ENCODE measurements around the gene SYNDIG1.

The SYNDIG1 gene

DNA sequence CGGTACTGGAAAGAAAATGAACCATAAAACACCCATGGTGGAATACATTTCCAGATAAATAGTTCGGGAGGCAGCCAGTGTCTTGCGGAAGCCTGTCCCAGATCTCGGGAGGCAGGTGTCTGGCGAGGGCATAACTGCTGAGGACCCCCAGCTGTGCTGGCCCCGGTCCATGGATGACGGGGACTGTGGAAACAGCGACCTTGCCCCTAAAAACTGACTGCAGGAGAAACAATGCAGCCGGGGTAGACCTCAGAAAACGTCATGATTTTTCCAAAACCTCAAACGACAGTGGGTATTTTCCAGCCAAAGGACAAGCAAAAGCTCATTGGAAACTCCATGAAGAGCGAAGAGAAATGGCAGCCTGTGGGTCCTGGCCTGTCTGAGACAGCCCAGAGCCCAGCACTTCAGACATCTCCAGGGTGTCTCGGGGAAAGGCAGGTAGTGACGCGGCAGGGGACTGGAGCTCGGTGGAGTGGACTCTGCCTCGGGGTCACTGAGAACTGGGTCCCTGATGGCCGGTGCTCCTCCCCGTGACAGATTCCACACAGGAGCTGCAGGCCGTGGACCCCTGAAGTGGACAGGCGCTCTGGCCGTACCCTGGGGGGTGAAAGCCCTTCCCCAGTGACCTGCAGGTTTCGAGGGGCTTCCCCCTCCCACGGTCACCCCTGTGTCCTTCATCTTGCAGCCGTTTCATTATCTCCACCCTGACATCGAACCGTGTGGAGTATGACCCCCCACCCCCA, 188.6 kb downstream of the SYNDIG1 start:
- DNase-seq (ENCODE audit: low read depth in 2 of 2) = no peak

GRCh38 chr20:24658920-24659660, 189.7 kb downstream of the SYNDIG1 start:
- no peak for DNase-seq (ENCODE audit: low read depth in 2 of 2)

DNA sequence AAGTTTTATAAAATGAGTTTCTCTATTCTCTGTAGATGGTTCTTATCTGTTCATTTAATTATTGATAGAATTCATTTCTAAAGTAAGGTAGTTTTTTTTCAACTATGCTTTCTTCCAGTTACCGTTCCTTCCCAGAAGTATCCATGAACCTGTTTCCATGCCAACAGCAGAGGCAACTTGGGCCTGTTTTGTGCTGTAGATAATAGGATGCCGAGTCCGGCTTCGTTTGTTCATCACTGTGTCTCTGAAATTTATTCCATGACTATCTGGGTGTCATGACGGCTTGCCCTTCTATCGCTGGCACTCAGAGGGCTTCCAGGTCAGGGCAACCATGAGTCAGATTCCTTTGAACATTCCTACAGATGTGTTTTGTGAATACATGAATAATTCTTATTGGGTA, 190.4 kb downstream of the SYNDIG1 start:
- DNase-seq (ENCODE audit: low read depth in 2 of 2) = no peak

GRCh38 chr20:24660651-24661050, 191.2 kb downstream of the SYNDIG1 start:
- DNase-seq (ENCODE audit: low read depth in 2 of 2) = no peak

DNA sequence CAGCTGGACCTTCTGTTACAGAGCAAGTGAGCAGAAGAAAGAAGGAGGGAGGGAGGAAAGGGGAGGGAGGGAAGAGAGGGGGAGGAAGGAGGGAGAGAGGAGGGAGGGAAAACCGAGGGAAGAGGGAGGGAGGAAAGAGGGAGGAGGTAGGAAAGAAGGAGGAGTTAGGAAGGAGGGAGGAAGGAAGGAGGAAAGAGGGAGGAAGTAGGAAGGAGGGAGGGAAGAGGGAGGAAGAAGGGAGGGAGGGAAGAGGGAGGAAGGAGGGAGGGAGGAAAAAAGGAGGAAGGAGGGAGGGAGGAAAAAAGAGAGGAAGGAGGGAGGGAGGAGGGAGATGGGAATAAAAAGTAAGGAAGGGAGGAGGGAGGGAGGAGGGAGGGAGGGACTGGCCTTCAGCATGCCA, 191.8 kb downstream of the SYNDIG1 start:
- DNase-seq (ENCODE audit: low read depth in 2 of 2) = no peak

DNA sequence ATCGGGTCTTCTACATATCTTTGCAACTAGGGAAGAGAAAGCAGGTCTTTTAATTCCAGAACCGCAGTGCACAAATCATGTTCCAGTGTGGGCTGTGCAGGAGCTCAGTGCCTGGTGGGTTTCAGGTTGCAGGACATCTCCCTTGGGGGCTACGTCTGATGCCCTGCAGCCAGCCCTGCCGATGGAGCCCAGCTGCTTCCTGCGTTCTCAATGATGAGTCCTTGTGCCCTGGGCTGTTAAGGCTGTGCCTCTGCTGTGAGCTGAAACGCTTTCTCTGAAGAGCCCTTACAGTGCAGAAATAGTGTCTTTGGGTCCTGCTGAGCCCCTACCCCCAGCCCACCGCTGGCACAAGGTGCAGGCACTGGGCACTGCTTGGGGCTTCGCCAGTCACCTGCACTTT, 192.9 kb downstream of the SYNDIG1 start:
- DNase-seq (ENCODE audit: low read depth in 2 of 2) = no peak

GRCh38 chr20:24662752-24663365, 193.4 kb downstream of the SYNDIG1 start:
- no peak for DNase-seq (ENCODE audit: low read depth in 2 of 2)

GRCh38 chr20:24663496-24663895, 194.1 kb downstream of the SYNDIG1 start:
- no peak for DNase-seq (ENCODE audit: low read depth in 2 of 2)

DNA sequence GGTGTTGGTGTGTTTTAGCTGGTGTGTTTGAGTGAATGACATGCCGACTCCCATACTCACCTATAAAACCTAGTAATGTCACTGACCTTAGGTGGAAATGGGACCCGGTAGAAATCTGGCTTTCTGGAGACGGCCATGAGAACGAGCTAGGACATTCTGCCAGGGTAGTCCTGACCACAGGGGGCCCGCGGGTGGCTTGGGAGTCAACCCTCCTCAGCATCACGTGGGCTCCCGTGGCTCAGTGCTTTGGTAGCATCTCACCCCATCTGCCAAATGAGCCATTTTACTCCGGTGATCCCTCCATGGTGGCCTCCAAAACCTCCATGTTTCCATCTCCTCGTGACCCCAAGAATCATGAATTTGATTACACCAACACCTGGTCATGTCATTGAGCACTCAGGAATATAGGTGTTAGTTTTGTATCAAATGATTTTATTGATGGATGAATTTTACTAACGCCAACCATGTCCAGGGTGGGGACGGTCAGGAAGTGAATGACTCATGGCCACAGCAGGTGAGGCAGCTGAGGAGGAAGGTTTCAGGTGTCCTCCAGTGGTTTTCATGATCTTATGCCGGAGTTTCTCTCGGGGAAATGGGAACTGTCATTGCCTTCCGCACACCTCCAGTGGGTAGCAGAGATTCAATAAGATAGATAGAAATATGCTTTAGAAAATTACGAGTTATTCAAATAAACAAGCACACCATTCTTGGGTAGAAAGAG, 195.0 kb downstream of the SYNDIG1 start:
- no peak for DNase-seq (ENCODE audit: low read depth in 2 of 2)

DNA sequence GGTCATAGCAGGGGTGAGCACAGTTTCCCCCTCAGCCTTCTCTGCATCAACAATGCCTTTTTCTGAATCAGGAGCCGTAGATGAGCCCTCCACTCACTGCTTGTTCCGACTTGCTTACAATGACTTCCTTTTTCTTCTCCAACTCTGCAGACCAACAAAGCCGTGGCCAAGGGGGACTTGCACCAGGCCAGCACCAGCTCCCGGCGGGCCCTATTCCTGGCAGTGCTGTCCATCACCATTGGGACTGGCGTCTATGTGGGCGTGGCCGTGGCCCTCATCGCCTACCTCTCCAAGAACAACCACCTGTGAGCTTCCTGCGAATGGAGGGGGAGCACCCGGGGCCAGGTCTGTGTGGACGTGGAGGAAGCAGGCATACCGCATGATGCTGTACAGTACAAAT, 195.8 kb downstream of the SYNDIG1 start:
- no peak for DNase-seq (ENCODE audit: low read depth in 2 of 2)

DNA sequence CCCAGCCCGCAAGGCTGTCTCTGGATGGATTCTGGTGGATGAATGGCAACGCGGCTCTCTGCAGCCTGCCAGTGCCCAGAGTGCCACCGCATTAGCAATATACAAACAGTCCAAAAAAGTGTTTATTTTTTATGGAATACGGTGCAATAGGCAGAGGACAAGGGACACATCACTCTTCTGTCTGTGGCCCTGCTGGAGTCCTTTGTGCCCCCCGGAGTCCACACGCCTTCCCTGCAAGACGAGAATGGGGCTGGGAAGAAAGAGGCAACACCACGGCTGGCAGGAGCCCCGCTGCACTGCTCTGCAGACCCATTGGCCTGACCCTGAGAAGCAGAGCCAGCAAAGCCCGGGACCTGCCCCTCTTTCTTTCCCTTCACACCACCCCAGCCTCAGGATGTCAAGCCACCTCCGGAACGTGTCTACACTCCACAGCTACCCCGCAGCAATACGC, 196.3 kb downstream of the SYNDIG1 start:
- no peak for DNase-seq (ENCODE audit: low read depth in 2 of 2)

DNA sequence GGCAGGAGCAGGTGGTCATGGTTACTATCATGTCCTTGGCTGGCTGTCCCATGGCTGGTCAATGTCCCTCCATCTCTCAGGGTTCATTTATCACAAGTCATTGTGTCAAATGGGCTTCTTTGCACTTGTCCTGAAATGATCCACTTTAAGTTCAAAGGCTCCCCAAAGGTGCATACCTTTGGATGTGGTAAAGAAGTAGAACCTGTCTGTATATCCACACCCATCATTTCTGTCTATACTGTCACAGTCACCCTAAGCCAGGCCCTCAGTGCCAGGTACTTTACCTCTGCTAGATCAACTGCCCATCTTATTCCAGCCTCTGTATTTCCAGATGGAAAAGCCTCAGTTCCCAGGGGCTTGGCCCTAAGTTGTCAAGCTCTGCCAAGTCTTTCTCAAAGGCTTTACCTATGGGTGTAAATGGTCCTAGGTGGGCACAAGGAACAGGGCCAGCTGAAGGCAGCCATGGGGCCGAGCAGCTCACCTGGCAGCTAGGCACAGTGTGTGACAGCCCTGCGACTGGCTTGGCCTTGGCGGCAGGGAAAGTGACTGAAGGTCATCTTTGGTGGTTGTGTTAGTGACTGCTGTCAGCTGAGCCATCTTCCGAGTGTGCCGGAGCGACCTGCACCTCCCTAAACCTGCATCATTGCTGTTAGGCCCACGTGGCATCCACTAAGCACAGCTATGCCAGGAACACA, 198.4 kb downstream of the SYNDIG1 start:
- DNase-seq (ENCODE audit: low read depth in 2 of 2) = no peak

DNA sequence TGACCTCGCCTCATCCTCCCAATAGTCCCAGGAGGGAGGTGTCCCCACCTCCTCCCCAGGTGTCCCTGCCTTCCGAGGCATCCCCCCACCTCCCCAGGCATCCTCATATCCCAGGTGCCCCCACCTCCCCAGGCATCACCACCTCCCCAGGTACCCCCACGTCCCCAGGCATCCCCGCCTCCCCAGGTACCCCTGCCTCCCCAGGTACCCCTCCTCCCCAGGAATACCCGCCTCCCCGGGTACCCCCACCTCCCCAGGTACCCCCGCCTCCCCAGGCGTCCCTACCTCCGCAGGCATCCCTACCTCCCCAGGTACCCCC, 198.9 kb downstream of the SYNDIG1 start:
- DNase-seq (ENCODE audit: low read depth in 2 of 2) = no peak

DNA sequence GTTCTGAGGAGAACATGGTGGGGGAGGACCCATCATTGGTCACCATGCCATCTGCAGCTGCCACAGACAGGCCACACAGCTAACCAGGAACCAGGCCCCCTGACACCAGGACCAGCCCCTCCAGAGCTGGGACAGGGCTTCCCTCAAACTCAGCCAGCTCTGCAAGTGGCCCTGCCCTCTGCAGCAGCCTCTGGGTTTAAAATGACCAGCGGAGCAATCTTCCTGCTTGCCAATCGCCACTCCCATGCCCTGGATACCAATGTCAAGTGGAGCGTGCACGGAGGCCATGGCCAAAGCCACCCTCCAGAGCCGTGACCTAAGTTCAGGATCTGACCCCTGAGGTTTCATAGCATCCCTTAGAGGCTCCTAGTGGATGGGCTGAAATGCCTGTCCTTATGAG, 199.4 kb downstream of the SYNDIG1 start:
- no peak for DNase-seq (ENCODE audit: low read depth in 2 of 2)

- DNase-seq (ENCODE audit: low read depth in 2 of 2) = no peak
Measured at GRCh38 chr20:24669701-24670100, 200.3 kb downstream of the SYNDIG1 start.

DNA sequence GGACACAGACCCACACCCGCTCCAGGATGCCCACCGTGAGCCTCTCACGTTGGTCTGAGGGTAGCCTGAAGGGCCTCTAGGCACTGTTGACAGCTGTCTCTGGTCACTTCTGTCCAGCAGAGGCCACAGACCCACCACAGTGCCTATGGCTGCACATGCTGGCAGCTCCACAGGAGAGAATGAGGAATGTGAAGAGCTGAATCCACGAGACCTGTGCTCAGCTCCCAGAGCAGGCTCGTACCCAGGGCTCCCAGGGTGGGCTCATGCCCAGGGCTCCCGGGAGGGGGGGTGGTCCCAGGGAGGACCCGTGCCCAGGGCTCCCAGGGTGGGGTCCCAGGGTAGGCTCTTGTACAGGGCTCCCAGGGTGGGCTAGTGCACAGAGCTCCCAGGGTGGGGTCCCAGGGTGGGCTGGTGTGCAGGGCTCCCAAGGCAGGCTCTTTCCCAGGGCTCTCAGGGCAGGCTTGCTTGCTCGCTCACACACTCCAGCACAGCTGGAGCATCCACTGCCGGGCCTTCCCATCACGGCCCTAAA, 201.0 kb downstream of the SYNDIG1 start:
- DNase-seq (ENCODE audit: low read depth in 2 of 2) = no peak

DNA sequence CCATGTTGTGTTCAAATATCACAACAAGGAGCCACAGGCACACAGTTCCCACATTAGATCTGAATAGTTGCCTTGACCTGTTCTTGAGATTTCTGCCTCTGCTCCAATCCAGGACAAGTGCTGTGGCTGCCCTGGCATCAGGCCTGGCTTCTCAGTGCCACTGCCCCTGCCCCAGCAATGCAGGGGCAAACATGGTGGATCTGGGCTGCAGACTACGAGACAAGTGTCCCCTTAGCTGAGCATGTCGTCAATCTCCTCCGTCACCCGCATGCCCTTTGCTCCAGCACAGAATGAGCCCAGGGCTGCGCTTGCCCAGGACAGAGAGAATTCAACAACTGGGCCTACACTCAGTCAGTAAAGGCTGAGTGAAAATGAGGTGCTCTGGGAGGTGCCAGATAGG, 201.6 kb downstream of the SYNDIG1 start:
- no peak for DNase-seq (ENCODE audit: low read depth in 2 of 2)

- no peak for DNase-seq (ENCODE audit: low read depth in 2 of 2)
Measured at GRCh38 chr20:24672181-24672880, 202.9 kb downstream of the SYNDIG1 start.

DNA sequence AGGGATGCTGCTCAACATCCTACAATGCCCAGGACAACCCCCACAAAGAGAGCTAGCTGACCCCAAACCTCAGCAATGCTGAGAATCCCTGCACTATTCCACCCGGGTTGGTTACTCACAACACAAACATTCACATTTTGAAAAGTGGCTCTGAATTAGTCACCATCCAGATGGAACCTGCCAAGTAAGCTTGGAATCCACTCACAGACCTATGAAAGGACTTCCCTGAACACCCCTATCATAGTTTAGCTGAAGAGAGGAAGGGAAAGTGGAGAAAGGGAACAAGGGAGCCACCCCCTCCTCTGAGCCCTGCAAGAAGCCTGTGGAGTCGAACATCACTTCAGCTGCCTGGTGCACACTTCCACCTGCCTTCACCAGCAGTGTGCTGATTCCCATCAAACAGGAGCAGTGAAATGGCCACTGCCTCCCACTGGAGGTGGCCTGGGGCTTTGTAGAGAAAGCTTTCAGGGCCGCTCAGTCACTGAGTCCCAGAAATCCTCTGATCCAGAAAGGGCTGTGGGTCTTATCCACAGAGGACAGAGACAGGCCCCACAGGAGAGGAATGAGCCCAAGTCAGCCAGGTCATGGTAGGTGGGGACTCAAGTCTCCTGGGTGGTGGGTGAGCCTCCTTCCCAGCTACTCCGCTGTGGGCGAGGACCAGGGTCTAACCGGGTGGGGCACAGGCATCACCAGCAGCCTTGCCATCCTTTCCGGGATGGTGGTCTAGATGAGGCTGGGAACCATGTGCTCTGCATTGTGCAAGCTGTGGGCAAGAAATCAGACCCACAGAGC, 203.7 kb downstream of the SYNDIG1 start:
- no peak for DNase-seq (ENCODE audit: low read depth in 2 of 2)
